GM12872 (cell line): ENCODE data around the gene FAM118B.

Source experiments
- TF ChIP-seq, protein P1 (sequence below): IDR thresholded peaks from 3 replicates; pipeline ENCODE4 v1.5.1; 2011; ENCODE audit warnings: low read depth, mild to moderate bottlenecking, low read length, moderate library complexity; ENCODE audit not compliant: insufficient read depth

Gene FAM118B

DNA sequence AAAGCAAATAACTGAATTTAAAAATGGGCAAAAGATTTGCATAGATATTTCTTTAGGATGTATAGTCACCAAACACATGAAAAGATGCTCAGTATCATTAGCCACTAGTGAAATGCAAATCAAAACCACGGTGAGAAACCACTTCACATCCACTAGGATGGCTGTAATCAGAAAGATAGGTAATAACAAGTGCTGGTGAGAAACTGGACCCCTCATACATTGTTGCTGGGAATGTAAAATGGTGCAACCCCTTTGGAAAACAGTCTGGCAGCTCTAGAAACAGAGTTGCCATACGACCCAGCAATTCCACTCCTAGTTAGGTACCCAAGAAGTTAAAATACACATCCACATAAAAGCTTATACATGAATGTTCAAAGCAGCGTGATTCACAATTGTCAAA lies 16.5 kb upstream of the FAM118B start:
- TF ChIP-seq, protein P1, sequence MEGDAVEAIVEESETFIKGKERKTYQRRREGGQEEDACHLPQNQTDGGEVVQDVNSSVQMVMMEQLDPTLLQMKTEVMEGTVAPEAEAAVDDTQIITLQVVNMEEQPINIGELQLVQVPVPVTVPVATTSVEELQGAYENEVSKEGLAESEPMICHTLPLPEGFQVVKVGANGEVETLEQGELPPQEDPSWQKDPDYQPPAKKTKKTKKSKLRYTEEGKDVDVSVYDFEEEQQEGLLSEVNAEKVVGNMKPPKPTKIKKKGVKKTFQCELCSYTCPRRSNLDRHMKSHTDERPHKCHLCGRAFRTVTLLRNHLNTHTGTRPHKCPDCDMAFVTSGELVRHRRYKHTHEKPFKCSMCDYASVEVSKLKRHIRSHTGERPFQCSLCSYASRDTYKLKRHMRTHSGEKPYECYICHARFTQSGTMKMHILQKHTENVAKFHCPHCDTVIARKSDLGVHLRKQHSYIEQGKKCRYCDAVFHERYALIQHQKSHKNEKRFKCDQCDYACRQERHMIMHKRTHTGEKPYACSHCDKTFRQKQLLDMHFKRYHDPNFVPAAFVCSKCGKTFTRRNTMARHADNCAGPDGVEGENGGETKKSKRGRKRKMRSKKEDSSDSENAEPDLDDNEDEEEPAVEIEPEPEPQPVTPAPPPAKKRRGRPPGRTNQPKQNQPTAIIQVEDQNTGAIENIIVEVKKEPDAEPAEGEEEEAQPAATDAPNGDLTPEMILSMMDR, result no peak

DNA sequence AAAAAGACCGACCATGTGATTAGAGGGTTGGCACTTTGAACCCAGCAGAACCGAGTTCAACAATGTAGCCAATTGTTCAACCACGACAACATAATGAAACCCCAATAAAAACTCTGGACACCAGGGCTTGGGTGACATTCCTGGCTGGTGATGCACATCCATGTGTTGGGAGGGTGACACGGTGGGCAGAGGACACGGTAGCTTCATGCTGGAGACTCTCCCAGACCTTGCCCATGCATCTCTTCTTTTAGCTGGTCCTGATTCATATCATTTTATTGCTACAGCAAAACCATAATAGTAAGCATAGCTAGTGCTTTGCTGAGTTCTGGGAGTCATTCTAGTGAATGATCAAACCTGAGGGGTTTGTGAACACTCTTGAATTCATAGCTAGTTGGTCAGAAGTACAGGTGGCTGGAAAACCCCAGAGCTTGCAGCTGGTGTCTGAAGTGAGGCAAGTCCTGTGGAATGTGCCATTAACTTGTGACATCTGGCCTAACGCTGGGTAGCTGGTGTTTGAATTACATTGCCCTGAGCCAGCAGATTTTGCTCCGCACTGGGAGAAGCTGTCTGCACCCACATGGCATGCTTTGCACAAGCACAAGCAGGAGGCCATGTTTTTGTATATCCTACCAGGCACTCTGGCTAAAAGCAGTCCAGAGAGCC lies 14.2 kb upstream of the FAM118B start:
- TF ChIP-seq, protein P1, result no peak

DNA sequence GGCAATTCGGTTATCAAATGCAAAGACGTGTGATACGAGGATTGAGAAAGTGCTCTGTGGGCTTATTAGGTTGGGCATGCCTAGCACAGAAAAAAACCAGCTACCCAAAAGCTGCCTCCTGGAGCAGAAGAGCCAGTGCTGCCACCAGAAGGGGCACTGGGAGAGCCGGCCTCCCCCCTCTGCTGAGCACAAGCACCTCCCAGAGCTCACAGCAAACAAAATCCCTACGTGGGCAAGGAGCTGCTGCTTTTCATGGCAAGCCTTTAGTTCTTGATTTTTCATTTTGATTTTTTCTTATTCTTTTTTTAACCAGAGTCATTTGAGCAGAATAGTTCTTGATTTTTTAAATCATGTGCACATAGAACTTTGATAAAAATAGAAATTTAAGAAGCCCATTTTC lies 12.9 kb upstream of the FAM118B start:
- TF ChIP-seq, protein P1, result no peak

DNA sequence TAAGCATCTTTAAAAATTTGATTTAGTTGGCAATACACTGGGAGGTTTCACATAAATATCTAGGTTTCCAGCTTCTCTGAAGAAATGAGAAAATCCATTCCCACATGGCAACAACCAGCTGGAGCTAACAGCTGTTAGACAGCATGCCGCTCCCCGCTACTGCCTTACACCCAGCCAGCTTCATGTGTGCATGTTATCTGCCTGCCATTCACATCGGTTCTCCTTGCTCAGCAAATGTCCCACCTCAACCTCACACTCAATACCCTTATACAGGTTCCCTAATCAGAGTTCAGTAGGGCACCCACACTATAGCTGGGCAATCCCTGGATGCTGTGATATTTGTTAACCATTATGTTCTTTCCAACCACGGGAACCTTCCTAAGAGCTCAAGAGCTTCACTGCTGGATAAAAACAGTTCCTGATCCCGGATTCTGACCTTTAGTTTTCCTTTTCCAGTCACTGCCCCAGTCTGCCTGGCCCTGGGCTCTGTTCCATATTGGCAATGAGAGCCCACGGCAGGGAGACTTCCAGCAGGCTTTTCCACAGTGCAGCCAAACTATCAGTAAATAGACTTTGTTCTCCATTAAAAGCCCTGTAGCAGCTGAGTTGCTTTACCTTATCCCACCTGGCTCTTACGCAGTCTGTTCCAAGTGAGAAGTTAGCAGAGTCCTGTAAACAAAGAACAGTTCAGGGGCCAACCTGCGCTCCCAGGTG lies 8.8 kb upstream of the FAM118B start:
- TF ChIP-seq, protein P1, result no peak

DNA sequence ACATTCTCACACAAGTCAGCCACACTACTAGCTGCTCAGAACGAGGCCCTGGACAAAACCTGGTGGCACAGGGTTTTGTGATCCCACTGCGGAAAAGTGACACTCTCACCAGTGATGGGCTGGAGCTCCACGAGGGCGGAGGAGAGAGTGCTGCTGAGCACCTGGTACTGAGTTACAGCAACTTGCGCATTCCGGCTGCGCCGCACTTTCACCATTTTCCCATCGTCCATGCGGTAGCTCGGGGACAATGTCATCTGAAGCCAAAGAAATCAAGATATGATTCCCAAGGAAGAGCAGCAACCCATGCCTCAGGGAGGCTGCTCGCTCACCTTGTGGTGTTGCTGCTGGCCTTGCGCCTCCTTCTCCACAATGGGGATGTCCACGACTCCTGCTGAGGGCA lies 6.2 kb upstream of the FAM118B start:
- TF ChIP-seq, protein P1, result no peak

DNA sequence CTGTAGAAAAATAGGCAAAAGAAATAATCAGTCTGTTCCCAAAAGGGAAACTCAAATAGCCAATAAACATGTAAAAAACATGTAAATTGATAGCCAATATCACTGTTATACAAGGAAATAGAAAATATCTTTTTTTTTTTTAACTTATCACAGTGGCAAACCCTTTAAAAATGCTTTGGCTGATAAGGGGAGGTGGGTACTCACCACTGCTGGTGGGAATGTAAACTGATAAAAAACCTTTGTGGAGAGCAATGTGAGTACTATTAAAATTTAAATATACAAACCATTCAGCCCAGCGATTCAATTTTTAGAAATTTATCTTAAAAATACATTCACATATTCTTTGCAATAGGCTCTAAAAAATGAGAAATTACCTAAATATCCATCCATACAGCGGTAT lies 3.7 kb upstream of the FAM118B start:
- TF ChIP-seq, protein P1, result no peak

DNA sequence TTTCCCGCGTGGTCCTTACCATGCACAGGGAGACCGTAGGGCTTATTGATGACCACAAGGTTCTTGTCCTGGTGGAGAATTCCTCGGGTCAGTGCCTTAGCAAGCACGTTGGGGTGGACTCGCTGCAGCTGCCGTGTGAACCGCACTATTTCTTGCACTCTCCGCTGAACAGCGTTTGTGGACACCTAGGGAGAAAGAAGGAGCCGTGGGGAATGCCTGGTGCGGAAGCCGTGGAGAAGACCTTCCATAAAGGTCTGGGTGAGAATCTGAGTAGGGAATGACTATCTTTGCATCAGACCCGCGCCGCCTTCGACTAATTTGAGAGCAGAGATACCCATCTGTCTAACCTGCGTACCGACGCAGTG lies 729 bp upstream of the FAM118B start:
- TF ChIP-seq, protein P1, result no peak
